GM20000 (cell line): ENCODE measurements around the gene NAALADL2.

Experiments used
- DNase-seq: peaks from one replicate; pipeline ENCODE4 v3.0.0; 2012; ENCODE audit warnings: low spot score
- TF ChIP-seq, protein P1 (sequence below): IDR thresholded peaks from 2 replicates; pipeline ENCODE4 v1.5.1; 2012; ENCODE audit warnings: mild to moderate bottlenecking, control low read depth; ENCODE audit errors: extremely low read depth, missing control alignments

NAALADL2 gene

DNA sequence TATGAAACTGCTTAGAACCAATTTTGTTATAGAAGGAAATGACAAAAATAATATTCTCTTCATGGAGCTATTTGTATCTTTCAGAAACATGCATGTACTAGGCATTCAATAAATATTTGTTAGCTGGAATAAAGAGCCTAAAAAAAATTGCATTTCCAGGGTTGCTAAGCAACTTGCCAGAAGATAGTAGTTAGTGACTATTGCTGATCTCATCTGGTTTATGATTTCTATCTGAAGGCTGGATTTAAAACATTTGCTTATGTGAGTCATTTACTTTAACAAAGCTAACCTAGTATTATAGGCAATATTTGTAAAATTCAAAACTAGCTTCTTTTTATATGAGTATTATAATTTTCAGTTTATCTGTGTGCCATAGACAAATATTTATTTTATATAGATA is 78.3 kb downstream of the NAALADL2 start:
- TF ChIP-seq, protein P1, sequence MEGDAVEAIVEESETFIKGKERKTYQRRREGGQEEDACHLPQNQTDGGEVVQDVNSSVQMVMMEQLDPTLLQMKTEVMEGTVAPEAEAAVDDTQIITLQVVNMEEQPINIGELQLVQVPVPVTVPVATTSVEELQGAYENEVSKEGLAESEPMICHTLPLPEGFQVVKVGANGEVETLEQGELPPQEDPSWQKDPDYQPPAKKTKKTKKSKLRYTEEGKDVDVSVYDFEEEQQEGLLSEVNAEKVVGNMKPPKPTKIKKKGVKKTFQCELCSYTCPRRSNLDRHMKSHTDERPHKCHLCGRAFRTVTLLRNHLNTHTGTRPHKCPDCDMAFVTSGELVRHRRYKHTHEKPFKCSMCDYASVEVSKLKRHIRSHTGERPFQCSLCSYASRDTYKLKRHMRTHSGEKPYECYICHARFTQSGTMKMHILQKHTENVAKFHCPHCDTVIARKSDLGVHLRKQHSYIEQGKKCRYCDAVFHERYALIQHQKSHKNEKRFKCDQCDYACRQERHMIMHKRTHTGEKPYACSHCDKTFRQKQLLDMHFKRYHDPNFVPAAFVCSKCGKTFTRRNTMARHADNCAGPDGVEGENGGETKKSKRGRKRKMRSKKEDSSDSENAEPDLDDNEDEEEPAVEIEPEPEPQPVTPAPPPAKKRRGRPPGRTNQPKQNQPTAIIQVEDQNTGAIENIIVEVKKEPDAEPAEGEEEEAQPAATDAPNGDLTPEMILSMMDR: no peak

DNA sequence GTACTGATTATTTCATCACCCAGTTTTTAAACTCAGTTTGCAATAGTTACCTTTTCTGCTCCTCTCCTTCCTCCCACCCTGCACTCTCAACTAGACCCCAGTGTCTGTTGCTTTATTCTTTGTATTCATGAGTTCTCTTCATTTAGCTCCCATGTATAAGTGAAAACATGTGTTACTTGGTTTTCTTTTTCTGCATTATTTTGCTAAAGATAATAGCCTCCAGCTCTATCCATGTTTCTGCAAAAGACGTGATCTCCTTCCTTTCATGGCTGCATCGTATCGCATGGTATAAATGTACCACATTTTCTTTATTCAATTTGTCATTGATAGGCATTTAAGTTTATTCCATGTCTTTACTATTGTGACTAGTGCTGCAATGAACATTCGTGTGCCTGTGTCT is 79.0 kb downstream of the NAALADL2 start:
- no peak for DNase-seq
- TF ChIP-seq, protein P1: no peak

More for the DNA sequence above, 78.3 kb downstream of the NAALADL2 start:
- no peak for DNase-seq

DNA sequence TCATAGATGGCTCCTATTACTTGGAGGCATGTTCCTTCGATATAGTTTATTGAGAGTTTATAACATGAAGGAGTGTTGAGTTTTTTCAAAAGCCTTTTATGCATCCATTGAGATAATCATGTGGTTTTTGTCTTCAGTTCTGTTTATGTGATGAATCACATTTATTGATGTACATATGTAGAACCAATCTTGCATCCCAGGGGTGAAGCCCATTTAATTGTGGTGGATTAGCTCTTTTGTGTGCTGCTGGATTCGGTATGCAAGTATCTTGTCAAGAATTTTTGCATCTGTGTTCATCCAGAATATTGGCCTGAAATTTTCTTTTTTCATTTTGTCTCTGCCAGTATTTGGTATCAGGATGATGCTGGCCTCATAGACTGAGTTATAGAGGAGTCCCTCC is 81.0 kb downstream of the NAALADL2 start:
- TF ChIP-seq, protein P1: no peak
- no peak for DNase-seq

DNA sequence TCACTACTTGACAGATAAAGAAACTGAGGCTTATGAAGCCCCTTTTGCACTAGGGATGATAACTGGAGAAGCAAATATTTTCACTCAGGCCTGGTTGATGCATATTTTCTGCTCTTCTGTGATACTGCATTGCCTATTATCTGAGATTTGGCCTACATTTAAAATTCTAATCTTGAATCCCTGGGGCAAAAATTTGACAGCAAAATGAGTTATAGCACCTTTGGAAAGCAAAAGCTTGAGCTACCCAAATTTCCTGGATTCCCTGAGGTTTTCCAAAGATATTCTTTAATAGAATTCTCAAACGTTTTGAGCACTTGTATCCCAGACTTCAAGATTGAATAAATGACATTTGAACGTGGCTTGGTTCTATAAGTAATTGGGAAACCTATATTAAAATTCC is 86.1 kb downstream of the NAALADL2 start:
- DNase-seq: no peak
- TF ChIP-seq, protein P1: no peak

DNA sequence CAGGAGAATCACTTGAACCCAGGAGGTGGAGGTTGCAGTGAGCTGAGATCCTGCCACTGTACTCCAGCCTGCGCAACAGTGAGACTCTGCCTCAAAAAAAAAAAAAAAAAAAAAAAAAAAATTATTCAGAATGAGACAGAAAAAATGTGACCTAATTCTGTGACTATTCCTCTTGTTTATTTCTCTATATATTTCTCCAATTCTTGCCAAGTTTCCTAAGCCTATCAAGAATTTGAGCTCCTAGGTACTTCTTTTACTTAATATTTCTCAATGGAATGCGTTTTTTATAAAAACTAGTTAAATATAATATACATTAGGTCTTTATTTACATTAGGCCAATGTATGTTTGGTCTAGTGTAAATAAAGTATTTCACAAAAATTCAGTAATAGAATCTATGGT is 86.8 kb downstream of the NAALADL2 start:
- no peak for DNase-seq
- TF ChIP-seq, protein P1: no peak

DNA sequence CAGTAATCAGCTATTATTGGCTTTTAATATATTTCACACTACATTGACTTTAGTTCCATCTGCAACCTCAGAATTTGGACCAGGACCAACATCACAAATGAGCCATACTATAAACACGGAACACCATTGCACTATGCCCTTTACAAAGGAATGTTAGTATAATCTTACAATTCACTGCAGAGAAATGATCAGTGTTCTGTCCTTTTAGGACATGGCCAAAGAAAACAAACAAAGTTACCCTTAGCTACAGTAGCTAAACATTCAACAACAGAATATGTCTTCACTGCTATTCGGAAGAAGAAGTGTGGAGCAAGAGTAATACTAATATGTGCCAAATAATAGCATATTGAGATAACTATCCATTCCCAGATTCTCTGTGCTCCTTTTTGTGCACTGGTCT is 90.4 kb downstream of the NAALADL2 start:
- DNase-seq: no peak
- TF ChIP-seq, protein P1: no peak

DNA sequence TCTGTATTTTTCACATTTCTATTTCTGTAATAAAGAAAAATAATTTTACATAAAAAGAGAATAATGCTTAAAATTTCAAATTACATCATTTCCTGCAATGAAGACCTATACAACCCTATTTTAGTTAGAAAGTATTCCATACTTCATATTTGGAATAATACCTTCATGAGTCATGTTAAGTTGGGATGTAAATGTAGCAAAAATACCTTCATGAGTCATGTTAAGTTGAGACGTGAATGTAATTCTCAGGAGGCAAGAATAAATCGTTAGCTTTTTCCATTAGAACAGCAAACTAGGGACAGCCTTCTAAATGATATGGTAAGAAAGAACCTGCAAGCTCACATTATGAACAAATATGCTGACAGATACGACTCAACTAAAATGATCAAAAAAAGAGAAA is 91.9 kb downstream of the NAALADL2 start:
- DNase-seq: no peak
- TF ChIP-seq, protein P1: no peak
